WTC11 (cell line): ENCODE results near the gene PAK1. TPM values are rescaled to one million over a fixed set of nuclear protein-coding genes. Genes with fewer than 3 reads are reported as not detected.

ENCODE experiments used
- ATAC-seq: fragments of 200-7000 bp; cut with Tn5 transposase; 2 replicates; pipeline ENCODE4 v1.10.0; 2021; ENCODE audit warnings: mild to moderate bottlenecking, moderate library complexity
- CTCF ChIA-PET: fragments of 300-600 bp; sonication (Branson Sonifier 250); formaldehyde crosslinking; loops from one replicate; lab custom pipeline; 2021; ENCODE audit warnings: antibody characterized with exemption; lab: Charles Lee
- POLR2A ChIA-PET: fragments of 350-600 bp; sonication (Branson Sonifier 250); formaldehyde crosslinking; loops from one replicate; lab custom pipeline; 2021; ENCODE audit warnings: antibody characterized with exemption; lab: Charles Lee
- DNase-seq: peaks from one replicate; pipeline ENCODE4 v3.0.0; 2021; ENCODE audit warnings: low spot score
- H3K27ac Mint-ChIP-seq: 2 replicates; pipeline ENCODE4 v1.8.0; 2021; ENCODE audit warnings: mixed read lengths
- H3K27me3 Mint-ChIP-seq: 2 replicates; pipeline ENCODE4 v1.8.0; 2021; ENCODE audit warnings: low read depth, mild to moderate bottlenecking, moderate library complexity, mixed read lengths
- H3K36me3 Mint-ChIP-seq: 2 replicates; pipeline ENCODE4 v1.8.0; 2021; ENCODE audit warnings: mixed read lengths
- H3K4me1 Mint-ChIP-seq: 2 replicates; pipeline ENCODE4 v1.8.0; 2022; ENCODE audit warnings: mixed read lengths
- H3K4me3 Mint-ChIP-seq: 2 replicates; pipeline ENCODE4 v1.8.0; 2021; ENCODE audit warnings: mild to moderate bottlenecking, moderate library complexity, mixed read lengths
- H3K9me3 Mint-ChIP-seq: 2 replicates; pipeline ENCODE4 v1.8.0; 2021; ENCODE audit warnings: mixed read lengths
- CBFB ChIP-seq: sonication (generic); formaldehyde crosslinking; IDR thresholded peaks from 2 replicates; pipeline ENCODE4 v1.8.1; 2022; ENCODE audit warnings: mild to moderate bottlenecking, low read depth, missing genetic modification reagents
- ELF4 ChIP-seq: sonication (generic); formaldehyde crosslinking; IDR thresholded peaks from 2 replicates; pipeline ENCODE4 v1.8.1; 2022; ENCODE audit warnings: low read depth, mild to moderate bottlenecking, moderate library complexity, missing genetic modification reagents
- KAT7 ChIP-seq: sonication (generic); formaldehyde crosslinking; IDR thresholded peaks from 2 replicates; pipeline ENCODE4 v1.8.1; 2023; ENCODE audit warnings: missing genetic modification reagents, mild to moderate bottlenecking, borderline replicate concordance
- MXD4 ChIP-seq: fragments of 250-450 bp; sonication (Bioruptor Pico); IDR thresholded peaks from 2 replicates; pipeline ENCODE4 v1.8.0; 2021; ENCODE audit warnings: mild to moderate bottlenecking, moderate library complexity, borderline replicate concordance
- SMAD4 ChIP-seq: sonication (generic); formaldehyde crosslinking; IDR thresholded peaks from 2 replicates; pipeline ENCODE4 v1.8.0; 2022; ENCODE audit warnings: mild to moderate bottlenecking, missing genetic modification reagents
- SOX15 ChIP-seq: fragments of 250-450 bp; sonication (Bioruptor Pico); IDR thresholded peaks from 2 replicates; pipeline ENCODE4 v1.9.0; 2021; ENCODE audit warnings: mild to moderate bottlenecking
- TEAD1 ChIP-seq: sonication (generic); formaldehyde crosslinking; IDR thresholded peaks from 2 replicates; pipeline ENCODE4 v1.8.0; 2022; ENCODE audit warnings: mild to moderate bottlenecking, missing genetic modification reagents
- ZNF138 ChIP-seq: sonication (generic); formaldehyde crosslinking; conservative IDR thresholded peaks from 2 replicates; pipeline ENCODE4 v1.8.1; 2022; ENCODE audit warnings: mild to moderate bottlenecking, moderate library complexity, missing genetic modification reagents
- ZNF396 ChIP-seq: fragments of 250-450 bp; sonication (Bioruptor Pico); IDR thresholded peaks from 2 replicates; pipeline ENCODE4 v1.8.0; 2021; ENCODE audit warnings: mild to moderate bottlenecking, moderate library complexity, borderline replicate concordance
- total RNA-seq: library from RNA; stranded (reverse); gene quantifications from 3 replicates; pipeline ENCODE4 v1.2.3, GENCODE V29; 2021
- TF ChIP-seq, protein P1 (sequence below): fragments of 250-450 bp; sonication (Bioruptor Pico); IDR thresholded peaks from 2 replicates; pipeline ENCODE4 v1.9.0; 2021; ENCODE audit warnings: mild to moderate bottlenecking
- TF ChIP-seq, protein P2 (sequence below): sonication (generic); formaldehyde crosslinking; IDR thresholded peaks from 2 replicates; pipeline ENCODE4 v1.8.1; 2022; ENCODE audit warnings: missing genetic modification reagents, borderline replicate concordance
- TF ChIP-seq, protein P3 (sequence below): sonication (generic); formaldehyde crosslinking; IDR thresholded peaks from 2 replicates; pipeline ENCODE4 v1.8.1; 2023; ENCODE audit warnings: mild to moderate bottlenecking, missing genetic modification reagents
- TF ChIP-seq, protein P4 (sequence below): sonication (generic); formaldehyde crosslinking; IDR thresholded peaks from 2 replicates; pipeline ENCODE4 v1.8.1; 2023; ENCODE audit warnings: mild to moderate bottlenecking, missing genetic modification reagents, moderate library complexity
- TF ChIP-seq, protein P5 (sequence below): fragments of 250-450 bp; sonication (Bioruptor Pico); IDR thresholded peaks from 2 replicates; pipeline ENCODE4 v1.8.0; 2021; ENCODE audit warnings: mild to moderate bottlenecking
- TF ChIP-seq, protein P6 (sequence below): fragments of 250-450 bp; sonication (Bioruptor Pico); IDR thresholded peaks from 2 replicates; pipeline ENCODE4 v1.9.0; 2021; ENCODE audit warnings: mild to moderate bottlenecking, borderline replicate concordance

The PAK1 gene
- total RNA-seq, 1 experiment from 2014 or later, result 160 TPM

DNA sequence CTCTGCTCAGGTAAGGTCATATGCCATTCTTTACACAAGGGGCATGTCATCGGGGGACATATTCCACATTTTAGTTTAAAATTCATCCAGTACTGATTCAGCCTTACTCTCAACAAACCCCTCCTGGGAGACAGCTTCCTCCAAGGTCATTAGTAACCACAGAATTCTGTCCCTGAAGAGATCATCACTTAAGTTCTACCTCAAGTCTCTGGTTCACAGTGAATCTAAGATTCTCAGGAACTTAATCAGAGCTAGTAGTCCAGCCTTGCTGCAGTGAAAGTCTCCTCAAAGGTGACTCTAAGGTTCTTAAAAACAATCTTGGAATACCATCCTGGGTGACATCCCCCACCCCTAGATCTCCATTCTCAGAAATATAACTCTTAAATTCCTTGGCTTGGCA is 153.5 kb downstream of the PAK1 start:
- POLR2A ChIA-PET, result no interaction called here
- DNase-seq (no peak), ATAC-seq (no peak)
- Mint-ChIP-seq H3K27ac (peak overlapping the region; percentile 45; the same call in 1 of the 2 replicates), H3K4me3 (no peak overlapping the region), H3K27me3 (no peaks in the 10 kb centered on the region), H3K9me3 (no peaks in the 10 kb centered on the region), H3K4me1 (no peaks in the 10 kb centered on the region), H3K36me3 (peaks cover 20% of the 10 kb centered on the region)
- CTCF ChIA-PET, result interaction anchor here (1.2 kb wide), 1 partner anchor 151 kb away, joined by 3 read pairs; no protein-coding TSS in a partner anchor
- TF ChIP-seq, protein P1, sequence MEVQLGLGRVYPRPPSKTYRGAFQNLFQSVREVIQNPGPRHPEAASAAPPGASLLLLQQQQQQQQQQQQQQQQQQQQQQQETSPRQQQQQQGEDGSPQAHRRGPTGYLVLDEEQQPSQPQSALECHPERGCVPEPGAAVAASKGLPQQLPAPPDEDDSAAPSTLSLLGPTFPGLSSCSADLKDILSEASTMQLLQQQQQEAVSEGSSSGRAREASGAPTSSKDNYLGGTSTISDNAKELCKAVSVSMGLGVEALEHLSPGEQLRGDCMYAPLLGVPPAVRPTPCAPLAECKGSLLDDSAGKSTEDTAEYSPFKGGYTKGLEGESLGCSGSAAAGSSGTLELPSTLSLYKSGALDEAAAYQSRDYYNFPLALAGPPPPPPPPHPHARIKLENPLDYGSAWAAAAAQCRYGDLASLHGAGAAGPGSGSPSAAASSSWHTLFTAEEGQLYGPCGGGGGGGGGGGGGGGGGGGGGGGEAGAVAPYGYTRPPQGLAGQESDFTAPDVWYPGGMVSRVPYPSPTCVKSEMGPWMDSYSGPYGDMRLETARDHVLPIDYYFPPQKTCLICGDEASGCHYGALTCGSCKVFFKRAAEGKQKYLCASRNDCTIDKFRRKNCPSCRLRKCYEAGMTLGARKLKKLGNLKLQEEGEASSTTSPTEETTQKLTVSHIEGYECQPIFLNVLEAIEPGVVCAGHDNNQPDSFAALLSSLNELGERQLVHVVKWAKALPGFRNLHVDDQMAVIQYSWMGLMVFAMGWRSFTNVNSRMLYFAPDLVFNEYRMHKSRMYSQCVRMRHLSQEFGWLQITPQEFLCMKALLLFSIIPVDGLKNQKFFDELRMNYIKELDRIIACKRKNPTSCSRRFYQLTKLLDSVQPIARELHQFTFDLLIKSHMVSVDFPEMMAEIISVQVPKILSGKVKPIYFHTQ (CRISPR knock-in tag), result no peak
- TF ChIP-seq, protein P2, sequence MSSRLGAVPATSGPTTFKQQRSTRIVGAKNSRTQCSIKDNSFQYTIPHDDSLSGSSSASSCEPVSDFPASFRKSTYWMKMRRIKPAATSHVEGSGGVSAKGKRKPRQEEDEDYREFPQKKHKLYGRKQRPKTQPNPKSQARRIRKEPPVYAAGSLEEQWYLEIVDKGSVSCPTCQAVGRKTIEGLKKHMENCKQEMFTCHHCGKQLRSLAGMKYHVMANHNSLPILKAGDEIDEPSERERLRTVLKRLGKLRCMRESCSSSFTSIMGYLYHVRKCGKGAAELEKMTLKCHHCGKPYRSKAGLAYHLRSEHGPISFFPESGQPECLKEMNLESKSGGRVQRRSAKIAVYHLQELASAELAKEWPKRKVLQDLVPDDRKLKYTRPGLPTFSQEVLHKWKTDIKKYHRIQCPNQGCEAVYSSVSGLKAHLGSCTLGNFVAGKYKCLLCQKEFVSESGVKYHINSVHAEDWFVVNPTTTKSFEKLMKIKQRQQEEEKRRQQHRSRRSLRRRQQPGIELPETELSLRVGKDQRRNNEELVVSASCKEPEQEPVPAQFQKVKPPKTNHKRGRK (CRISPR knock-in tag), result no peak
- TF ChIP-seq, protein P3, sequence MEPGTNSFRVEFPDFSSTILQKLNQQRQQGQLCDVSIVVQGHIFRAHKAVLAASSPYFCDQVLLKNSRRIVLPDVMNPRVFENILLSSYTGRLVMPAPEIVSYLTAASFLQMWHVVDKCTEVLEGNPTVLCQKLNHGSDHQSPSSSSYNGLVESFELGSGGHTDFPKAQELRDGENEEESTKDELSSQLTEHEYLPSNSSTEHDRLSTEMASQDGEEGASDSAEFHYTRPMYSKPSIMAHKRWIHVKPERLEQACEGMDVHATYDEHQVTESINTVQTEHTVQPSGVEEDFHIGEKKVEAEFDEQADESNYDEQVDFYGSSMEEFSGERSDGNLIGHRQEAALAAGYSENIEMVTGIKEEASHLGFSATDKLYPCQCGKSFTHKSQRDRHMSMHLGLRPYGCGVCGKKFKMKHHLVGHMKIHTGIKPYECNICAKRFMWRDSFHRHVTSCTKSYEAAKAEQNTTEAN (CRISPR knock-in tag), result no peak
- TF ChIP-seq MXD4 (CRISPR knock-in tag) (no peak), SOX15 (CRISPR knock-in tag) (no peak), CBFB (CRISPR knock-in tag) (no peak), SMAD4 (CRISPR knock-in tag) (no peak)
- TF ChIP-seq, protein P4, sequence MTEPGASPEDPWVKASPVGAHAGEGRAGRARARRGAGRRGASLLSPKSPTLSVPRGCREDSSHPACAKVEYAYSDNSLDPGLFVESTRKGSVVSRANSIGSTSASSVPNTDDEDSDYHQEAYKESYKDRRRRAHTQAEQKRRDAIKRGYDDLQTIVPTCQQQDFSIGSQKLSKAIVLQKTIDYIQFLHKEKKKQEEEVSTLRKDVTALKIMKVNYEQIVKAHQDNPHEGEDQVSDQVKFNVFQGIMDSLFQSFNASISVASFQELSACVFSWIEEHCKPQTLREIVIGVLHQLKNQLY (CRISPR knock-in tag), result no peak
- TF ChIP-seq, protein P5, sequence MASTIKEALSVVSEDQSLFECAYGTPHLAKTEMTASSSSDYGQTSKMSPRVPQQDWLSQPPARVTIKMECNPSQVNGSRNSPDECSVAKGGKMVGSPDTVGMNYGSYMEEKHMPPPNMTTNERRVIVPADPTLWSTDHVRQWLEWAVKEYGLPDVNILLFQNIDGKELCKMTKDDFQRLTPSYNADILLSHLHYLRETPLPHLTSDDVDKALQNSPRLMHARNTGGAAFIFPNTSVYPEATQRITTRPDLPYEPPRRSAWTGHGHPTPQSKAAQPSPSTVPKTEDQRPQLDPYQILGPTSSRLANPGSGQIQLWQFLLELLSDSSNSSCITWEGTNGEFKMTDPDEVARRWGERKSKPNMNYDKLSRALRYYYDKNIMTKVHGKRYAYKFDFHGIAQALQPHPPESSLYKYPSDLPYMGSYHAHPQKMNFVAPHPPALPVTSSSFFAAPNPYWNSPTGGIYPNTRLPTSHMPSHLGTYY (CRISPR knock-in tag), result no peak
- TF ChIP-seq, protein P6, sequence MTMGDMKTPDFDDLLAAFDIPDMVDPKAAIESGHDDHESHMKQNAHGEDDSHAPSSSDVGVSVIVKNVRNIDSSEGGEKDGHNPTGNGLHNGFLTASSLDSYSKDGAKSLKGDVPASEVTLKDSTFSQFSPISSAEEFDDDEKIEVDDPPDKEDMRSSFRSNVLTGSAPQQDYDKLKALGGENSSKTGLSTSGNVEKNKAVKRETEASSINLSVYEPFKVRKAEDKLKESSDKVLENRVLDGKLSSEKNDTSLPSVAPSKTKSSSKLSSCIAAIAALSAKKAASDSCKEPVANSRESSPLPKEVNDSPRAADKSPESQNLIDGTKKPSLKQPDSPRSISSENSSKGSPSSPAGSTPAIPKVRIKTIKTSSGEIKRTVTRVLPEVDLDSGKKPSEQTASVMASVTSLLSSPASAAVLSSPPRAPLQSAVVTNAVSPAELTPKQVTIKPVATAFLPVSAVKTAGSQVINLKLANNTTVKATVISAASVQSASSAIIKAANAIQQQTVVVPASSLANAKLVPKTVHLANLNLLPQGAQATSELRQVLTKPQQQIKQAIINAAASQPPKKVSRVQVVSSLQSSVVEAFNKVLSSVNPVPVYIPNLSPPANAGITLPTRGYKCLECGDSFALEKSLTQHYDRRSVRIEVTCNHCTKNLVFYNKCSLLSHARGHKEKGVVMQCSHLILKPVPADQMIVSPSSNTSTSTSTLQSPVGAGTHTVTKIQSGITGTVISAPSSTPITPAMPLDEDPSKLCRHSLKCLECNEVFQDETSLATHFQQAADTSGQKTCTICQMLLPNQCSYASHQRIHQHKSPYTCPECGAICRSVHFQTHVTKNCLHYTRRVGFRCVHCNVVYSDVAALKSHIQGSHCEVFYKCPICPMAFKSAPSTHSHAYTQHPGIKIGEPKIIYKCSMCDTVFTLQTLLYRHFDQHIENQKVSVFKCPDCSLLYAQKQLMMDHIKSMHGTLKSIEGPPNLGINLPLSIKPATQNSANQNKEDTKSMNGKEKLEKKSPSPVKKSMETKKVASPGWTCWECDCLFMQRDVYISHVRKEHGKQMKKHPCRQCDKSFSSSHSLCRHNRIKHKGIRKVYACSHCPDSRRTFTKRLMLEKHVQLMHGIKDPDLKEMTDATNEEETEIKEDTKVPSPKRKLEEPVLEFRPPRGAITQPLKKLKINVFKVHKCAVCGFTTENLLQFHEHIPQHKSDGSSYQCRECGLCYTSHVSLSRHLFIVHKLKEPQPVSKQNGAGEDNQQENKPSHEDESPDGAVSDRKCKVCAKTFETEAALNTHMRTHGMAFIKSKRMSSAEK, result no peak

DNA sequence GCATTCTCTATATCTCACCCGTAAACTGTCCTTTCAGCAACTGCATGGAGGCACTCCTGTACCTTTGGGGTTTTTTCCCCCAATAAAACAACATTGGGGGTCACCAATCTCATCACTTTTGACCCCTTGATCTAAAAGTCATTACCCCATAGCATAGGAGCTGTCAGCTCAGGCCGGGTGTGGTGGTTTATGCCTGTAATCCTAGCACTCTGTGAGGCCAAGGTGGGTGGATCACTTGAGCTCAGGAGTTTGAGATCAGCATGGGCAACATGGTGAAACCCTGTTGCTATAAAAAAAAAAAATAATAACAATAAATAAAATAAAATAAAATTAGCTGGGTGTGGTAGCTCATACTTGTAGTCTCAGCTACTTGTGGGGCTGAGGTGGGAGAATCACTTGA is 155.3 kb downstream of the PAK1 start:
- no peak for TF ChIP-seq ZNF138 (CRISPR knock-in tag)
- TF ChIP-seq ZNF396 (CRISPR knock-in tag), result no peak
- TF ChIP-seq SOX15 (CRISPR knock-in tag), result no peak
- no peak for TF ChIP-seq TEAD1 (CRISPR knock-in tag)
- TF ChIP-seq KAT7 (CRISPR knock-in tag), result no peak
- no peak for TF ChIP-seq ELF4 (CRISPR knock-in tag)
- Mint-ChIP-seq H3K4me3 (no peak overlapping the region), H3K36me3 (peaks cover 17% of the 10 kb centered on the region), H3K27me3 (no peaks in the 10 kb centered on the region), H3K27ac (no peak overlapping the region), H3K9me3 (no peaks in the 10 kb centered on the region), H3K4me1 (no peaks in the 10 kb centered on the region)
- ATAC-seq, result no peak
- DNase-seq, result no peak
- ChIA-PET CTCF (interaction anchor here (1.2 kb wide), 1 partner anchor 49 kb away, joined by 3 read pairs; no protein-coding TSS in a partner anchor), POLR2A (interaction anchor here (0.6 kb wide), 2 partner anchors 81 to 154 kb away, joined by 3 to 4 read pairs; no protein-coding TSS in a partner anchor)
